Liver (tissue), 9 donors: ENCODE results near the gene ACAN. TPM values are rescaled to one million over a fixed set of nuclear protein-coding genes. Genes with fewer than 3 reads are reported as not detected.

ENCODE experiments used
- DNase-seq: peaks from one replicate; pipeline ENCODE4 v3.0.0-alpha.2; 2017; ENCODE audit warnings: low spot score
- H3K27ac ChIP-seq, 2 donors: one replicate each; pipeline ENCODE4 v1.7.0; 2013; ENCODE audit warnings: inconsistent platforms in 2 of 2, low read length in 2 of 2, control low read depth in 1 of 2, low read depth in 1 of 2, mild to moderate bottlenecking in 1 of 2
- H3K27me3 ChIP-seq, 4 donors: one replicate each; pipeline versions ENCODE4 v1.6.1 to v1.7.0; 2013; ENCODE audit warnings: low read length in 3 of 4, inconsistent platforms in 1 of 4, mild to moderate bottlenecking in 1 of 4, moderate library complexity in 1 of 4; ENCODE audit not compliant: control insufficient read depth in 4 of 4, insufficient read depth in 4 of 4
- H3K36me3 ChIP-seq, 4 donors: one replicate each; pipeline versions ENCODE4 v1.6.1 to v1.7.0; 2013; ENCODE audit warnings: low read length in 3 of 4, mild to moderate bottlenecking in 3 of 4, low read depth in 1 of 4, moderate library complexity in 1 of 4; ENCODE audit not compliant: control insufficient read depth in 4 of 4, insufficient read depth in 3 of 4
- H3K4me1 ChIP-seq, 4 donors: one replicate each; pipeline versions ENCODE4 v1.6.1 to v1.7.0; 2013; ENCODE audit warnings: low read length in 3 of 4, mild to moderate bottlenecking in 3 of 4, moderate library complexity in 1 of 4; ENCODE audit not compliant: control insufficient read depth in 4 of 4, insufficient read depth in 4 of 4
- H3K4me3 ChIP-seq, 3 donors: one replicate each; pipeline versions ENCODE4 v1.6.1 to v1.7.0; 2013; ENCODE audit warnings: low read length in 3 of 3, control low read depth in 1 of 3, low read depth in 1 of 3, mild to moderate bottlenecking in 1 of 3
- H3K9ac ChIP-seq, 2 donors: one replicate each; pipeline ENCODE4 v1.7.0; 2013; ENCODE audit warnings: low read length in 2 of 2, mild to moderate bottlenecking in 2 of 2, moderate library complexity in 2 of 2, control low read depth in 1 of 2, low read depth in 1 of 2
- H3K9me3 ChIP-seq, 4 donors: one replicate each; pipeline versions ENCODE4 v1.6.1 to v1.7.0; 2013; ENCODE audit warnings: low read length in 3 of 4; ENCODE audit not compliant: control insufficient read depth in 4 of 4
- ATF3 ChIP-seq: IDR thresholded peaks from 2 replicates; pipeline ENCODE4 v1.6.1; 2016; ENCODE audit warnings: antibody characterized with exemption
- CTCF ChIP-seq: fragments of 150-350 bp; IDR thresholded peaks from 2 replicates; pipeline ENCODE4 v1.5.1; 2017; ENCODE audit warnings: improper control_type of control experiment, low read depth, low read length; ENCODE audit not compliant: missing input control
- EGR1 ChIP-seq, 2 donors: IDR thresholded peaks; 2 replicates each; pipeline ENCODE4 v1.6.1; 2016 to 2018; ENCODE audit warnings: antibody characterized with exemption in 2 of 2, low read depth in 2 of 2
- FOXA1 ChIP-seq: IDR thresholded peaks from 2 replicates; pipeline ENCODE4 v1.6.1; 2016; ENCODE audit warnings: antibody characterized with exemption
- FOXA2 ChIP-seq: IDR thresholded peaks from 2 replicates; pipeline ENCODE4 v1.6.1; 2016; ENCODE audit warnings: antibody characterized with exemption
- GABPA ChIP-seq, 2 donors: IDR thresholded peaks in 1 of 2; conservative IDR thresholded peaks in 1 of 2; 2 replicates each; pipeline ENCODE4 v1.6.1; 2016; ENCODE audit warnings: antibody characterized with exemption in 2 of 2, mild to moderate bottlenecking in 1 of 2, moderate library complexity in 1 of 2
- HNF4A ChIP-seq, 2 donors: conservative IDR thresholded peaks; 2 replicates each; pipeline ENCODE4 v1.6.1; 2016; ENCODE audit warnings: antibody characterized with exemption in 2 of 2, mild to moderate bottlenecking in 2 of 2
- JUND ChIP-seq, 2 donors: IDR thresholded peaks; 2 replicates each; pipeline ENCODE4 v1.6.1; 2016; ENCODE audit warnings: antibody characterized with exemption in 2 of 2
- NR2F2 ChIP-seq: IDR thresholded peaks from 2 replicates; pipeline ENCODE4 v1.6.1; 2016; ENCODE audit warnings: antibody characterized with exemption
- RAD21 ChIP-seq, 2 donors: IDR thresholded peaks; 2 replicates each; pipeline ENCODE4 v1.6.1; 2016; ENCODE audit warnings: antibody characterized with exemption in 2 of 2, mild to moderate bottlenecking in 2 of 2
- RXRA ChIP-seq, 2 donors: IDR thresholded peaks; 2 replicates each; pipeline ENCODE4 v1.6.1; 2017 to 2018; ENCODE audit warnings: antibody characterized with exemption in 2 of 2, mild to moderate bottlenecking in 1 of 2
- SP1 ChIP-seq: IDR thresholded peaks from 2 replicates; pipeline ENCODE4 v1.6.1; 2018; ENCODE audit warnings: antibody characterized with exemption, mild to moderate bottlenecking
- YY1 ChIP-seq: IDR thresholded peaks from 2 replicates; pipeline ENCODE4 v1.6.1; 2016; ENCODE audit warnings: antibody characterized with exemption, mild to moderate bottlenecking
- WGBS: extraction: QIAGEN DNeasy Blood & Tissue Kit; methylation state at CpG from one replicate; pipeline ENCODE4 v1.1.7; 2013; 5-methylcytosine and 5-hydroxymethylcytosine counted together
- polyA plus RNA-seq, 2 donors: library from polyadenylated mRNA; stranded (reverse) in 1 of 2; unstranded in 1 of 2; fragments of 200-250 nt in 1 of 2; fragments of >200 nt in 1 of 2; fragmentation: Nextera tagmentation in 1 of 2; extraction: Ambion mirVana in 1 of 2; gene quantifications; one replicate each; pipeline versions ENCODE4 v1.2.1 to v1.2.3, GENCODE V29; 2013 to 2015
- total RNA-seq, 2 donors: library from RNA; depleted of rRNA; stranded (reverse); fragments of >200 nt; gene quantifications; one replicate each; pipeline ENCODE4 v1.2.3, GENCODE V29; 2014
- TF ChIP-seq, protein P1 (sequence below): IDR thresholded peaks from 2 replicates; pipeline ENCODE4 v1.6.1; 2016; ENCODE audit warnings: antibody characterized with exemption, mild to moderate bottlenecking
- TF ChIP-seq, protein P2 (sequence below): IDR thresholded peaks from 2 replicates; pipeline ENCODE4 v1.6.1; 2016; ENCODE audit warnings: antibody characterized with exemption
- donor health status: healthy.
- donor health status: healthy.
- donor health status: healthy.
- donor health status: healthy.
- donor health status: healthy.

Gene ACAN
- total RNA-seq = under 1 TPM; under 0.01 to 0.05 TPM
- under 1 TPM in 1 of 2 donors, not detected in 1; under 0.01 TPM for polyA plus RNA-seq

DNA sequence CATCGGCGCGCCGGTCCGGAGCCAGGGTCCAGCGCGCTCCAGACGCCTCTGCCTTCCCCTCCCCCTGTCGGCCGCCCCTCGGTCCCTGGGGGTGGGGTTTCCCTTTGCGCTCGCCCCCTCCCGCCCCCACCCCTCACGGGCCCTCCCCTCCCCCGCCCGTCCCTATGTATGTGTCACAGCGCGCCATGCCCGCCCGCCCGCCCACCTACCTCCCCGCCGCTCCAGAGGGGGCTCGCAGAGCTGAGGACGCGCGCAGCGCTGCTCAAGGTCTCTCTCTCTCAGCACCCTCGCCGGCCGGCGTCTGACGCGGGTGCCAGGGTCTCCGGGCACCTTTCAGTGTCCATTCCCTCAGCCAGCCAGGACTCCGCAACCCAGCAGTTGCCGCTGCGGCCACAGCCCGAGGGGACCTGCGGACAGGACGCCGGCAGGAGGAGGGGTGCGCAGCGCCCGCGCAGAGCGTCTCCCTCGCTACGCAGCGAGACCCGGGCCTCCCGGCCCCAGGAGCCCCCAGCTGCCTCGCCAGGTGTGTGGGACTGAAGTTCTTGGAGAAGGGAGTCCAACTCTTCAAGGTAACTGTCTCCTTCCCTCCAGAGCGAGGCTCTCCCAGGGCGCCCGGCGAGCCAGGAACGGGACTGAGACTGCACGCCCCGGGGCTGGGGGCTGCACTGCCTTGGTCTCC is at the start of gene ACAN:
ACAN (plus strand) TSS at position 196 of the 679 bp plus-strand sequence. CDS start 32,771 bp downstream, outside the sequence.
- no peaks in the 10 kb centered on the region for H3K36me3 ChIP-seq
- no peaks in the 10 kb centered on the region for H3K4me1 ChIP-seq
- WGBS = 2% methylated on average over 61 of the region's 61 CpGs
- H3K27me3 ChIP-seq = peaks cover 0 to 13% (median 7%) of the 10 kb centered on the region in 4 donors
- peaks cover 0 to 3% (median 0%) of the 10 kb centered on the region in 4 donors for H3K9me3 ChIP-seq
- H3K9ac ChIP-seq = no peak within 1 kb of the TSS
- no peak within 1 kb of the TSS for H3K4me3 ChIP-seq
- no peak for TF ChIP-seq CTCF
- TF ChIP-seq, protein P1, sequence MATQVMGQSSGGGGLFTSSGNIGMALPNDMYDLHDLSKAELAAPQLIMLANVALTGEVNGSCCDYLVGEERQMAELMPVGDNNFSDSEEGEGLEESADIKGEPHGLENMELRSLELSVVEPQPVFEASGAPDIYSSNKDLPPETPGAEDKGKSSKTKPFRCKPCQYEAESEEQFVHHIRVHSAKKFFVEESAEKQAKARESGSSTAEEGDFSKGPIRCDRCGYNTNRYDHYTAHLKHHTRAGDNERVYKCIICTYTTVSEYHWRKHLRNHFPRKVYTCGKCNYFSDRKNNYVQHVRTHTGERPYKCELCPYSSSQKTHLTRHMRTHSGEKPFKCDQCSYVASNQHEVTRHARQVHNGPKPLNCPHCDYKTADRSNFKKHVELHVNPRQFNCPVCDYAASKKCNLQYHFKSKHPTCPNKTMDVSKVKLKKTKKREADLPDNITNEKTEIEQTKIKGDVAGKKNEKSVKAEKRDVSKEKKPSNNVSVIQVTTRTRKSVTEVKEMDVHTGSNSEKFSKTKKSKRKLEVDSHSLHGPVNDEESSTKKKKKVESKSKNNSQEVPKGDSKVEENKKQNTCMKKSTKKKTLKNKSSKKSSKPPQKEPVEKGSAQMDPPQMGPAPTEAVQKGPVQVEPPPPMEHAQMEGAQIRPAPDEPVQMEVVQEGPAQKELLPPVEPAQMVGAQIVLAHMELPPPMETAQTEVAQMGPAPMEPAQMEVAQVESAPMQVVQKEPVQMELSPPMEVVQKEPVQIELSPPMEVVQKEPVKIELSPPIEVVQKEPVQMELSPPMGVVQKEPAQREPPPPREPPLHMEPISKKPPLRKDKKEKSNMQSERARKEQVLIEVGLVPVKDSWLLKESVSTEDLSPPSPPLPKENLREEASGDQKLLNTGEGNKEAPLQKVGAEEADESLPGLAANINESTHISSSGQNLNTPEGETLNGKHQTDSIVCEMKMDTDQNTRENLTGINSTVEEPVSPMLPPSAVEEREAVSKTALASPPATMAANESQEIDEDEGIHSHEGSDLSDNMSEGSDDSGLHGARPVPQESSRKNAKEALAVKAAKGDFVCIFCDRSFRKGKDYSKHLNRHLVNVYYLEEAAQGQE = no peak
- no peak for TF ChIP-seq RXRA (IDR thresholded peaks at IDR 0.05)
- TF ChIP-seq HNF4A (conservative IDR thresholded peaks at IDR 0.05) = no peak
- DNase-seq = no peak
- H3K27ac ChIP-seq = no peak within 1 kb of the TSS

DNA sequence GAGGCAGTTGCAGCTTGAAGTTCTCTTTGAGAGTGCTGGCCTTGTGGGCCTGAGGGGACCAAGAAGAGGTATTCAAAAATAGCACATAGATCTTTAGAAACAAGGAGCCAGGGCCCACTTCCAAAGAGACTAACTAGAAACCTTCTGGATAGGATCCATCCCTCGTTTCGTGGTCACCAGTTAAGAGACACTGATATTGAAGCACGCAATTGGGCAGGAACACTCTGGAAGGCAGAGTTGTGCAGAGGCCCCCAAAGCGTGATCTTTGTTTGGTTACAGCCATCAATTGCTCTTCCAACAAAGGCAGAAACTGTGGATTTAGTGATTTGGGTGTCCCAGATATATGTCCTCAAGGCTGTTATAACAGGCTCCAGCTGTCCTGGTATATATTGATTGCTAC is 46.7 kb upstream of the ACAN start:
- 81% methylated on average over 4 of the region's 4 CpGs for WGBS
- peaks cover 0 to 2% (median 0%) of the 10 kb centered on the region in 4 donors for H3K9me3 ChIP-seq
- no peak overlapping the region for H3K27ac ChIP-seq
- TF ChIP-seq EGR1 (IDR thresholded peaks at IDR 0.05; ENCODE audit: low read depth in 2 of 2) (no peak), NR2F2 (no peak), FOXA1 (no peak), ATF3 (no peak), SP1 (no peak), RAD21 (IDR thresholded peaks at IDR 0.05) (no peak), FOXA2 (no peak), GABPA (IDR thresholded peaks at IDR 0.05 in 1 of 2, conservative IDR thresholded peaks at IDR 0.05 in 1 of 2) (no peak), JUND (IDR thresholded peaks at IDR 0.05) (no peak), YY1 (no peak), CTCF (no peak)
- TF ChIP-seq, protein P1 = no peak
- TF ChIP-seq, protein P2, sequence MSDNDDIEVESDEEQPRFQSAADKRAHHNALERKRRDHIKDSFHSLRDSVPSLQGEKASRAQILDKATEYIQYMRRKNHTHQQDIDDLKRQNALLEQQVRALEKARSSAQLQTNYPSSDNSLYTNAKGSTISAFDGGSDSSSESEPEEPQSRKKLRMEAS = no peak
- no peaks in the 10 kb centered on the region for H3K27me3 ChIP-seq
- no peaks in the 10 kb centered on the region for H3K36me3 ChIP-seq
- no peak overlapping the region for H3K9ac ChIP-seq
- DNase-seq = no peak
- no peaks in the 10 kb centered on the region for H3K4me1 ChIP-seq
- no peak overlapping the region for H3K4me3 ChIP-seq
